Caki2 (cell line): Measurements from ENCODE around the gene OR2T10. TPM values are rescaled to one million over a fixed set of nuclear protein-coding genes. Genes with fewer than 3 reads are reported as not detected.

ENCODE experiments used
- total RNA-seq: library from RNA; depleted of rRNA; stranded (reverse); fragments of >200 nt; shearing (Covaris generic); gene quantifications from 2 replicates; pipeline ENCODE4 v1.2.3, GENCODE V29; 2014; ENCODE audit warnings: low replicate concordance; rRNA removed

The OR2T10 gene
- total RNA-seq, 1 experiment from 2014 or later = not detected

Other genes with a start within 250 kb of the OR2T10 start
- not detected in 2 replicates for gene OR14C36, start 248.9 kb downstream of the OR2T10 start, total RNA-seq
- gene OR2T4, start 236.0 kb downstream of the OR2T10 start, total RNA-seq = not detected in 2 replicates
- not detected in 2 replicates for gene OR2T6, start 222.0 kb downstream of the OR2T10 start, total RNA-seq
- gene OR2T1, start 194.7 kb downstream of the OR2T10 start, total RNA-seq = not detected in 2 replicates
- not detected in 2 replicates for gene OR2T2, start 152.1 kb downstream of the OR2T10 start, total RNA-seq
- not detected in 2 replicates for gene OR2T3, start 124.3 kb downstream of the OR2T10 start, total RNA-seq
- not detected in 2 replicates for gene OR2T5, start 109.1 kb downstream of the OR2T10 start, total RNA-seq
- not detected in 2 replicates for gene OR2G6, start 89.6 kb downstream of the OR2T10 start, total RNA-seq
- not detected in 2 replicates for gene OR2T29, start 34.9 kb downstream of the OR2T10 start, total RNA-seq
- gene OR2T34, start 22.9 kb downstream of the OR2T10 start, total RNA-seq = not detected in 2 replicates
- not detected in 2 replicates for gene OR2T11, start 37.4 kb upstream of the OR2T10 start, total RNA-seq
- gene OR2T35, start 47.6 kb upstream of the OR2T10 start, total RNA-seq = not detected in 2 replicates
- gene OR2T27, start 57.8 kb upstream of the OR2T10 start, total RNA-seq = not detected in 2 replicates
- gene OR14I1, start 105.1 kb upstream of the OR2T10 start, total RNA-seq = not detected in 2 replicates
- not detected in 2 replicates for gene LYPD8, start 158.1 kb upstream of the OR2T10 start, total RNA-seq
- 28.4 and 30.8 TPM in 2 replicates for gene SH3BP5L, start 228.2 kb upstream of the OR2T10 start, total RNA-seq
- gene ZNF672, start 240.5 kb upstream of the OR2T10 start, total RNA-seq = 16.2 and 27.4 TPM in 2 replicates